Parathyroid adenoma (tissue), 2 donors: ENCODE results near the gene STAG2.

Source experiments
- H2AFZ ChIP-seq: fragments of 300-600 bp; sonication (generic); one replicate; pipeline ENCODE4 v1.7.0; 2017; ENCODE audit warnings: antibody characterized with exemption, mild to moderate bottlenecking
- H3K27ac ChIP-seq: fragments of 300-600 bp; sonication (generic); one replicate; pipeline ENCODE4 v1.7.0; 2017
- H3K27me3 ChIP-seq: fragments of 300-600 bp; sonication (generic); one replicate; pipeline ENCODE4 v1.7.0; 2017; ENCODE audit warnings: low read length; ENCODE audit not compliant: control insufficient read depth, insufficient read depth
- H3K36me3 ChIP-seq: fragments of 300-600 bp; sonication (generic); one replicate; pipeline ENCODE4 v1.7.0; 2017; ENCODE audit warnings: low read length; ENCODE audit not compliant: control insufficient read depth, insufficient read depth
- H3K4me1 ChIP-seq: fragments of 300-600 bp; sonication (generic); one replicate; pipeline ENCODE4 v1.7.0; 2017; ENCODE audit warnings: control low read depth
- H3K4me2 ChIP-seq: fragments of 300-600 bp; sonication (generic); one replicate; pipeline ENCODE4 v1.7.0; 2017; ENCODE audit warnings: low read length
- H3K4me3 ChIP-seq: fragments of 300-600 bp; sonication (generic); one replicate; pipeline ENCODE4 v1.7.0; 2017; ENCODE audit warnings: low read depth, low read length
- H3K79me2 ChIP-seq: fragments of 300-600 bp; sonication (generic); one replicate; pipeline ENCODE4 v1.7.0; 2017; ENCODE audit warnings: control low read depth
- H3K9ac ChIP-seq: fragments of 300-600 bp; sonication (generic); one replicate; pipeline ENCODE4 v1.7.0; 2017; ENCODE audit warnings: mild to moderate bottlenecking
- H3K9me3 ChIP-seq: fragments of 300-600 bp; sonication (generic); one replicate; pipeline ENCODE4 v1.7.0; 2017; ENCODE audit warnings: low read length; ENCODE audit not compliant: control insufficient read depth
- CTCF ChIP-seq: fragments of 300-600 bp; sonication (generic); IDR thresholded peaks from one replicate; pipeline ENCODE4 v1.7.0; 2017; ENCODE audit warnings: antibody characterized with exemption, mild to moderate bottlenecking
- donor health status: primary hyperparathyroidism.

STAG2 gene

DNA sequence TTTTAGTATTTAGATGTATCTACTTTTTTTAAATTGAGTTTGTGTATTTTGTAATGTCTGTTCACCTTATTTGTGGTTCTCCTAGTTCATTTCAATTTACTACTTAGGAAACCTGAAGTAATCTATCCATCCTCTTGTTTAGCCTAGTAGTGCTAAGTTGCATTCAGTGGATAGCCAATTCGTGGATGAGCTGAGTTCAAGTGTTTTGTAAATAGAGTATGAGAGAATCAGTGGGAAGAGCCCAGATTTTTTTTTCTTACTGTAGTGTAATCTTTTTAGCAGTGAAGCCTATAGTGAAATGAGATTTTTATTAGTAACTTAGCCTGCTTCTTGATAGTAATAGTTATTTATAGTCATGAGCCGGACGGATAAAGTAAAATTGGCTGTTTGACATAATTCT lies 21.7 kb downstream of the STAG2 start:
- no peak for TF ChIP-seq CTCF
- no peaks in the 10 kb centered on the region for H3K36me3 ChIP-seq
- peaks cover 32% of the 10 kb centered on the region for H3K79me2 ChIP-seq
- H3K4me2 ChIP-seq: no peak overlapping the region
- no peak overlapping the region for H2AFZ ChIP-seq
- H3K9me3 ChIP-seq: no peaks in the 10 kb centered on the region
- H3K4me1 ChIP-seq: peaks cover 5% of the 10 kb centered on the region
- no peaks in the 10 kb centered on the region for H3K27me3 ChIP-seq
- H3K27ac ChIP-seq: no peak overlapping the region
- no peak overlapping the region for H3K9ac ChIP-seq
- no peak overlapping the region for H3K4me3 ChIP-seq

- TF ChIP-seq CTCF: no peak
- H3K9me3 ChIP-seq: no peaks in the 10 kb centered on the region
Measured at GRCh38 chrX:123986377-123986776, 24.9 kb downstream of the STAG2 start.

DNA sequence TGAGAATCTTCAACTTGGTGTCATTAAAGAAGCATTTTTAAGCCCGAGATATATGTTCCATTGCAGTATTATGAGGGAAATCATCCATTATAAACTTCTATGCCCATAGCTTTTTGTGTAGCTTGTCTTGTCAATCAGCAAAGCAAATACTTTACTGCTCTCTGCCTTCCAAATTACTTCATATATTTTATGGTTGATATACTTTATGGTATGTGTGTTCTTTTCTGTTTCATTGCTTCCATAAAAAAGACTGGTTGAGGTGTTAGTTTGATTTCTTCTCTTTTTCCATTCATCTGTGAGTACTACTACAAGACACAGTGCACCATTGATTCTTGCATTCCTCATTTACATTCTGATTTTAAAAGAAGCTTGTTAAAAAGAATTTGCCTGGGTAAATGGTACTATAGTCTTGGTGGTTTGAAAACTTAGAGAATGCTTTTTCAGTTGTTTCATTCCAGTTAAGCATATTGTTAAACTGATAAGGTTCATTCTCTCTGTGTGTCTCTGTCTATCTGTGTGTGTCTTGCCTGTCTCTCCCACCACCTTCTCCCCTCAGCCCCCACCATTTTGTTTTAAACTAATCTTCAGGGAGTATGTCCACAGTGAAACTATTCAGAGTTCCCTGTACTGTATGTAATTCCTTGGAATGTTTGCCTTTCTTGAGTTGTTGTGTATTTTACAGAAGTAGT lies 27.1 kb downstream of the STAG2 start:
- no peaks in the 10 kb centered on the region for H3K9me3 ChIP-seq
- peaks cover 3% of the 10 kb centered on the region for H3K4me1 ChIP-seq
- H3K27me3 ChIP-seq: no peaks in the 10 kb centered on the region
- no peak overlapping the region for H3K9ac ChIP-seq
- peaks cover 34% of the 10 kb centered on the region for H3K79me2 ChIP-seq
- H3K4me3 ChIP-seq: no peak overlapping the region
- no peak overlapping the region for H3K27ac ChIP-seq
- no peak for TF ChIP-seq CTCF
- no peak overlapping the region for H3K4me2 ChIP-seq
- no peaks in the 10 kb centered on the region for H3K36me3 ChIP-seq
- no peak overlapping the region for H2AFZ ChIP-seq

More at GRCh38 chrX:123986377-123986776, 24.9 kb downstream of the STAG2 start:
- no peaks in the 10 kb centered on the region for H3K36me3 ChIP-seq
- H3K4me3 ChIP-seq: no peak overlapping the region
- peaks cover 3% of the 10 kb centered on the region for H3K4me1 ChIP-seq
- H3K79me2 ChIP-seq: peaks cover 26% of the 10 kb centered on the region
- no peak overlapping the region for H2AFZ ChIP-seq
- no peak overlapping the region for H3K9ac ChIP-seq
- H3K27me3 ChIP-seq: no peaks in the 10 kb centered on the region
- no peak overlapping the region for H3K27ac ChIP-seq
- no peak overlapping the region for H3K4me2 ChIP-seq

DNA sequence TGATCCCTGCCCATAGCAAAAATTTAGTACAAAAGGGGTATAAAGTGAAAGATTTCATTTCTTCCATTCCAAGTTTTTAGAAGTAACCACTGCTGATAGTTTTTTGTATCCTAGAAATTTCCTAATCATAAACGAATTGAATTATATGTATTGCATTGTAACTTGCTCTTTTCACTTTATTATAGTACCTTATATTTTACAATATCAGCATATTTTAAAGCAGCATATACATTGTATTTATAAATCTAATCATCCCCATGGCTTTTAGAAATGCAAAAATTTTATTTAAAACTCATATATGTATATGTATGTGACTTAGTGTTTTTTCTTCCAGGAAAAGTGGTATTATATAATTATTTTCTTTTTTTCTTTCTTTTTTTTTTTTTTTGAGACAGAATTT lies 27.7 kb downstream of the STAG2 start:
- no peak for TF ChIP-seq CTCF
- H3K36me3 ChIP-seq: no peaks in the 10 kb centered on the region
- H3K27ac ChIP-seq: no peak overlapping the region
- H3K4me1 ChIP-seq: peaks cover 3% of the 10 kb centered on the region
- no peak overlapping the region for H3K4me2 ChIP-seq
- peaks cover 38% of the 10 kb centered on the region for H3K79me2 ChIP-seq
- no peak overlapping the region for H3K9ac ChIP-seq
- H3K9me3 ChIP-seq: no peaks in the 10 kb centered on the region
- H2AFZ ChIP-seq: no peak overlapping the region
- H3K27me3 ChIP-seq: no peaks in the 10 kb centered on the region
- no peak overlapping the region for H3K4me3 ChIP-seq

DNA sequence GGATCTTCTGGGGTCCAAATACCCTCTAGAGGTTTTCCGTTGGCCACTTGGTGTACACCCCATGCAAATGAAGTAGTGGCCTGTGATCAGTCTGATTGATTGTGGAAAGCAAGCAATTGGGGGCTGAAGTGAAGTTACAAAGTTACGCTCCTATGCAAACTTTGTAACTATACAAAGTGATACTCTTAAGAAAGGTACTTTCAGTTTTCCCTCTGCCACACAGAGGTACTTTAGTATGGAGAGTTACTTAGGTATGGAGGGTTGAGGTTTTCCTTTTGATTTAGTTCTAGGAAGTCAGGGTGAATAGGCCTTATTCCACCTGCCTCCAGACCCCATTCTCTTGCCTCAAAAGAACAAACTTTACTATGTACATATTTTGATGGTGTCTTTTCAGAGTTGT lies 28.7 kb downstream of the STAG2 start:
- no peak overlapping the region for H3K27ac ChIP-seq
- TF ChIP-seq CTCF: no peak
- no peak overlapping the region for H3K9ac ChIP-seq

More for the DNA sequence above, 28.7 kb downstream of the STAG2 start:
- H3K4me2 ChIP-seq: no peak overlapping the region
- H3K9me3 ChIP-seq: no peaks in the 10 kb centered on the region
- peaks cover 3% of the 10 kb centered on the region for H3K4me1 ChIP-seq
- no peaks in the 10 kb centered on the region for H3K36me3 ChIP-seq
- H3K79me2 ChIP-seq: peaks cover 40% of the 10 kb centered on the region
- H3K4me3 ChIP-seq: no peak overlapping the region
- H2AFZ ChIP-seq: no peak overlapping the region
- no peaks in the 10 kb centered on the region for H3K27me3 ChIP-seq
